Measurements from ENCODE around the gene ATG16L2. TPM values are rescaled to one million over a fixed set of nuclear protein-coding genes. Genes with fewer than 3 reads are reported as not detected.

ATG16L2 gene
- total RNA-seq, 1 experiment from 2014 or later: 17.5 TPM

GRCh38 chr11:72767203-72768062 is 46.8 kb upstream of the ATG16L2 start:
- intact Hi-C loops (cut with micrococcal nuclease; ENCODE audit: unreplicated experiment): no loop called here
- no peaks in the 10 kb centered on the region for H3K9me3 ChIP-seq (ENCODE audit: insufficient read depth, low read depth)
- H4K20me1 ChIP-seq (ENCODE audit: insufficient read depth): peaks cover 41% of the 10 kb centered on the region
- H3K9me2 ChIP-seq (ENCODE audit: insufficient read depth): no peaks in the 10 kb centered on the region
- CTCF ChIA-PET: no interaction called here
- no peaks in the 10 kb centered on the region for H3K4me1 ChIP-seq (replicated peaks; ENCODE audit: insufficient read depth)
- no peak overlapping the region for H3K4me3 ChIP-seq
- H3F3A ChIP-seq (ENCODE audit: insufficient read depth, low read depth): no peaks in the 10 kb centered on the region
- BruUV-seq (replicated peaks): no TSS peak
- no peak overlapping the region for H3K27ac ChIP-seq
- peaks cover 1% of the 10 kb centered on the region; the same call in 1 of the 2 replicates for H3K79me2 ChIP-seq (ENCODE audit: low read depth)
- H2AFZ ChIP-seq: no peak overlapping the region
- TF ChIP-seq CTCF (conservative IDR thresholded peaks at IDR 0.05) (no peak), EZH2 (IDR thresholded peaks at IDR 0.05; ENCODE audit: low read depth) (no peak)
- no peaks in the 10 kb centered on the region for H3K27me3 ChIP-seq (ENCODE audit: insufficient read depth, low read depth)
- H3K4me2 ChIP-seq: no peak overlapping the region
- DNase-seq: no peak
- no peaks in the 10 kb centered on the region for H3K36me3 ChIP-seq (ENCODE audit: low read depth)
- POLR2A ChIA-PET (ENCODE audit: unreplicated experiment): no interaction called here

GRCh38 chr11:72768581-72768980 is 45.6 kb upstream of the ATG16L2 start:
- Histone ChIP-seq H3K36me3 (ENCODE audit: low read depth) (no peaks in the 10 kb centered on the region), H3K27me3 (ENCODE audit: insufficient read depth, low read depth) (no peaks in the 10 kb centered on the region), H3K9me3 (ENCODE audit: insufficient read depth, low read depth) (no peaks in the 10 kb centered on the region), H3K79me2 (ENCODE audit: low read depth) (peaks cover 13% of the 10 kb centered on the region), H3K4me1 (replicated peaks; ENCODE audit: insufficient read depth) (no peaks in the 10 kb centered on the region), H3K4me3 (no peak overlapping the region), H3F3A (ENCODE audit: insufficient read depth, low read depth) (no peaks in the 10 kb centered on the region), H4K20me1 (ENCODE audit: insufficient read depth) (peaks cover 36% of the 10 kb centered on the region; the same call in 1 of the 2 replicates), H3K27ac (no peak overlapping the region), H3K4me2 (no peak overlapping the region), H3K9me2 (ENCODE audit: insufficient read depth) (no peaks in the 10 kb centered on the region), H2AFZ (no peak overlapping the region)
- ChIA-PET CTCF (interaction anchor here (0.6 to 0.7 kb wide), 2 partner anchors 312 to 1682 kb away, joined by 4 to 8 read pairs; no protein-coding TSS in a partner anchor), POLR2A (ENCODE audit: unreplicated experiment) (no interaction called here)
- BruUV-seq (replicated peaks): no TSS peak
- DNase-seq: no peak
- no peak for TF ChIP-seq CTCF (conservative IDR thresholded peaks at IDR 0.05)
- no peak for TF ChIP-seq EZH2 (IDR thresholded peaks at IDR 0.05; ENCODE audit: low read depth)
- intact Hi-C loops (cut with micrococcal nuclease; ENCODE audit: unreplicated experiment): no loop called here

GRCh38 chr11:72769680-72770079 is 44.5 kb upstream of the ATG16L2 start:
- BruUV-seq (replicated peaks): no TSS peak
- TF ChIP-seq EZH2 (IDR thresholded peaks at IDR 0.05; ENCODE audit: low read depth) (no peak), CTCF (conservative IDR thresholded peaks at IDR 0.05) (no peak)
- no peak overlapping the region for H2AFZ ChIP-seq
- H3K9me3 ChIP-seq (ENCODE audit: insufficient read depth, low read depth): no peaks in the 10 kb centered on the region
- intact Hi-C loops (cut with micrococcal nuclease; ENCODE audit: unreplicated experiment): no loop called here
- no peak overlapping the region for H3K27ac ChIP-seq
- POLR2A ChIA-PET (ENCODE audit: unreplicated experiment): interaction anchor here (0.7 to 1.0 kb wide), 2 partner anchors 18 to 35 kb away, joined by 3 to 6 read pairs; no protein-coding TSS in a partner anchor
- CTCF ChIA-PET: no interaction called here
- no peak for DNase-seq
- H3K4me1 ChIP-seq (replicated peaks; ENCODE audit: insufficient read depth): no peaks in the 10 kb centered on the region
- H3K4me2 ChIP-seq: no peak overlapping the region
- H3K9me2 ChIP-seq (ENCODE audit: insufficient read depth): no peaks in the 10 kb centered on the region
- H3K4me3 ChIP-seq: no peak overlapping the region
- no peaks in the 10 kb centered on the region for H3K27me3 ChIP-seq (ENCODE audit: insufficient read depth, low read depth)
- H4K20me1 ChIP-seq (ENCODE audit: insufficient read depth): peaks cover 36% of the 10 kb centered on the region; the same call in 1 of the 2 replicates
- H3K36me3 ChIP-seq (ENCODE audit: low read depth): no peaks in the 10 kb centered on the region
- peaks cover 24% of the 10 kb centered on the region for H3K79me2 ChIP-seq (ENCODE audit: low read depth)
- no peaks in the 10 kb centered on the region for H3F3A ChIP-seq (ENCODE audit: insufficient read depth, low read depth)
